Hepatocyte (in vitro differentiated cells): ENCODE results near the gene PDLIM5. TPM values are rescaled to one million over a fixed set of nuclear protein-coding genes. Genes with fewer than 3 reads are reported as not detected.
"Not testable (repeated sequence)": the region's sequence is repeated elsewhere in the genome, so short reads cannot be mapped to it uniquely, and the experiment has no call there.

Source experiments
- DNase-seq: peaks from one replicate; pipeline ENCODE4 v3.0.0-alpha.2; 2016; ENCODE audit warnings: low spot score
- H2AFZ ChIP-seq: fragments of 200-600 bp; sonication (generic); 2 replicates; pipeline ENCODE4 v1.6.0; 2016; ENCODE audit warnings: antibody characterized with exemption, mild to moderate bottlenecking
- H3K27ac ChIP-seq: fragments of 200-600 bp; sonication (generic); 2 replicates; pipeline ENCODE4 v1.5.1; 2016; ENCODE audit warnings: mild to moderate bottlenecking
- H3K27me3 ChIP-seq: fragments of 200-600 bp; sonication (generic); 2 replicates; pipeline ENCODE4 v1.6.1; 2016
- H3K36me3 ChIP-seq: fragments of 200-600 bp; sonication (generic); replicated peaks from 2 replicates; pipeline ENCODE4 v1.5.1; 2016; ENCODE audit warnings: low read depth; ENCODE audit not compliant: insufficient read depth
- H3K4me1 ChIP-seq: fragments of 200-600 bp; sonication (generic); 2 replicates; pipeline ENCODE4 v1.5.1; 2016; ENCODE audit warnings: mild to moderate bottlenecking, moderate library complexity; ENCODE audit not compliant: insufficient read depth
- H3K4me2 ChIP-seq: fragments of 200-600 bp; sonication (generic); 2 replicates; pipeline ENCODE4 v1.6.0; 2016
- H3K4me3 ChIP-seq: fragments of 200-600 bp; sonication (generic); 2 replicates; pipeline ENCODE4 v1.5.1; 2016; ENCODE audit warnings: mild to moderate bottlenecking
- H3K79me2 ChIP-seq: fragments of 200-600 bp; sonication (generic); 2 replicates; pipeline ENCODE4 v1.6.0; 2017; ENCODE audit warnings: mild to moderate bottlenecking
- H3K9me2 ChIP-seq: fragments of 200-600 bp; sonication (generic); replicated peaks from 2 replicates; pipeline ENCODE4 v1.6.0; 2017; ENCODE audit warnings: mild to moderate bottlenecking; ENCODE audit not compliant: insufficient read depth
- H3K9me3 ChIP-seq: fragments of 200-600 bp; sonication (generic); 2 replicates; pipeline ENCODE4 v1.5.1; 2016; ENCODE audit warnings: low read depth, mild to moderate bottlenecking
- H4K20me1 ChIP-seq: fragments of 200-600 bp; sonication (generic); 2 replicates; pipeline ENCODE4 v1.6.0; 2016; ENCODE audit warnings: mild to moderate bottlenecking; ENCODE audit not compliant: insufficient read depth, poor library complexity, severe bottlenecking
- EZH2 ChIP-seq: fragments of 200-600 bp; sonication (generic); IDR thresholded peaks from 2 replicates; pipeline ENCODE4 v1.6.1; 2016; ENCODE audit warnings: antibody characterized with exemption, mild to moderate bottlenecking, borderline replicate concordance
- EZH2phosphoT487 ChIP-seq: fragments of 200-600 bp; sonication (generic); IDR thresholded peaks from one replicate; pipeline ENCODE4 v1.6.1; 2018; ENCODE audit warnings: antibody characterized with exemption, mild to moderate bottlenecking, low read depth, moderate library complexity; ENCODE audit not compliant: unreplicated experiment, severe bottlenecking
- WGBS: methylation state at CpG from one replicate; pipeline ENCODE4 v1.1.6; 2016; ENCODE audit warnings: low lambda C conversion rate; ENCODE audit errors: missing lambda C conversion rate; 5-methylcytosine and 5-hydroxymethylcytosine counted together
- polyA plus RNA-seq: library from polyadenylated mRNA; unstranded; fragments of >200 nt; fragmentation: Nextera tagmentation; extraction: Ambion mirVana; gene quantifications from 2 replicates; pipeline ENCODE4 v1.2.1, GENCODE V29; 2016
- total RNA-seq: library from RNA; depleted of rRNA; stranded (reverse); fragments of >200 nt; gene quantifications from 2 replicates; pipeline ENCODE4 v1.2.3, GENCODE V29; 2014
- TF ChIP-seq, protein P1 (sequence below): fragments of 200-600 bp; sonication (generic); IDR thresholded peaks from 2 replicates; pipeline ENCODE4 v1.5.1; 2016; ENCODE audit warnings: antibody characterized with exemption, mild to moderate bottlenecking; ENCODE audit not compliant: poor library complexity

PDLIM5 gene
- total and polyA plus RNA-seq, 2 experiments from 2014 or later, result 97.1 to 121 TPM

DNA sequence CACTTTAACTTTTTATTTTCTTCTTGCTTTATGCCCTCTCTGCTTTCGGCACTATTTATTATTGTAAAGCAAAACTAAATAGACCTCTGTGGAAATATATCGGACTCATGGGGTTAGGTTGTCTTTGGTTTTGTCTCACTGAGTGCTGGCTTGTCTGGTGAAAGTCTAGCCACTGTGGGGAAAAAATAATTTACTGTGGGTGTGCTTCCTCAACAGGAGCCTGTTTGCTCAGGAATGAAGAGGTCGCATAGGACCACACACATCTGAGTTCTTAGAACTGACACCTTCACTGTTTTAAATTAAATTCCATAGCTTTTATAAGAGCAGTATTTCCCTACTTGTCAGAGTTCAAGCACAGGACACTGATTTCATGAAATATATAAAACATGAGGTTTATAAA is 203.0 kb downstream of the PDLIM5 start:
- H3K4me2 ChIP-seq, result no peak overlapping the region
- H3K4me1 ChIP-seq, result peaks cover 26% of the 10 kb centered on the region
- H3K79me2 ChIP-seq, result no peaks in the 10 kb centered on the region
- 90% methylated on average over 3 of the region's 3 CpGs for WGBS
- H3K36me3 ChIP-seq, result peaks cover 4% of the 10 kb centered on the region
- TF ChIP-seq, protein P1, sequence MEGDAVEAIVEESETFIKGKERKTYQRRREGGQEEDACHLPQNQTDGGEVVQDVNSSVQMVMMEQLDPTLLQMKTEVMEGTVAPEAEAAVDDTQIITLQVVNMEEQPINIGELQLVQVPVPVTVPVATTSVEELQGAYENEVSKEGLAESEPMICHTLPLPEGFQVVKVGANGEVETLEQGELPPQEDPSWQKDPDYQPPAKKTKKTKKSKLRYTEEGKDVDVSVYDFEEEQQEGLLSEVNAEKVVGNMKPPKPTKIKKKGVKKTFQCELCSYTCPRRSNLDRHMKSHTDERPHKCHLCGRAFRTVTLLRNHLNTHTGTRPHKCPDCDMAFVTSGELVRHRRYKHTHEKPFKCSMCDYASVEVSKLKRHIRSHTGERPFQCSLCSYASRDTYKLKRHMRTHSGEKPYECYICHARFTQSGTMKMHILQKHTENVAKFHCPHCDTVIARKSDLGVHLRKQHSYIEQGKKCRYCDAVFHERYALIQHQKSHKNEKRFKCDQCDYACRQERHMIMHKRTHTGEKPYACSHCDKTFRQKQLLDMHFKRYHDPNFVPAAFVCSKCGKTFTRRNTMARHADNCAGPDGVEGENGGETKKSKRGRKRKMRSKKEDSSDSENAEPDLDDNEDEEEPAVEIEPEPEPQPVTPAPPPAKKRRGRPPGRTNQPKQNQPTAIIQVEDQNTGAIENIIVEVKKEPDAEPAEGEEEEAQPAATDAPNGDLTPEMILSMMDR, result no peak
- TF ChIP-seq EZH2phosphoT487 (no peak), EZH2 (no peak)
- H2AFZ ChIP-seq, result no peak overlapping the region
- no peak overlapping the region for H3K4me3 ChIP-seq
- no peak overlapping the region for H3K27ac ChIP-seq
- no peaks in the 10 kb centered on the region for H3K9me2 ChIP-seq
- H3K27me3 ChIP-seq, result no peaks in the 10 kb centered on the region
- no peak for DNase-seq
- H3K9me3 ChIP-seq, result no peaks in the 10 kb centered on the region
- no peaks in the 10 kb centered on the region for H4K20me1 ChIP-seq

DNA sequence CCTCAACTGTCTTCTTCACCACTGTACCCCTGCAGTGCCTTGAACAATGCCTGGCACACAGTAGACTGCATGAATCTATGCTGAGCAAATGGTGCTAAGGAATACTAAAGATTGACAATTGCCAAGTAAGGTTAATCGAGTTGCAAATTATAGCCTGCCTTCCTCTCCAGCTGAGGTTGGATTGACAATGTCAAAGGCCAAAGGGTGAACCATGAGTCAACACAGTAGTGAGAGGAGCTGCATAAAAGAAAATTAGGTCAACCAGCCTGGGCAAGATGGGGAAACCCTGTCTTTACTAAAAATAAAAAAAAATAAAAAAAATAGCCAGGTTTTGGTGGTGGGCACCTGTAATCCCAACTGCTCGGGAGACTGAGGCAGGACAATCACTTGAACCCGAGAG is 208.9 kb downstream of the PDLIM5 start:
- H2AFZ ChIP-seq, result no peak overlapping the region
- WGBS, result 77% methylated on average over 3 of the region's 3 CpGs
- H3K4me3 ChIP-seq, result no peak overlapping the region
- H3K27me3 ChIP-seq, result no peaks in the 10 kb centered on the region
- DNase-seq, result no peak
- peaks cover 4% of the 10 kb centered on the region for H3K36me3 ChIP-seq
- no peak overlapping the region for H3K27ac ChIP-seq
- TF ChIP-seq EZH2 (no peak), EZH2phosphoT487 (no peak)
- TF ChIP-seq, protein P1, result no peak
- H3K4me1 ChIP-seq, result no peaks in the 10 kb centered on the region
- no peaks in the 10 kb centered on the region for H3K9me3 ChIP-seq
- no peaks in the 10 kb centered on the region for H3K79me2 ChIP-seq
- H3K4me2 ChIP-seq, result no peak overlapping the region
- H4K20me1 ChIP-seq, result no peaks in the 10 kb centered on the region
- H3K9me2 ChIP-seq, result no peaks in the 10 kb centered on the region

DNA sequence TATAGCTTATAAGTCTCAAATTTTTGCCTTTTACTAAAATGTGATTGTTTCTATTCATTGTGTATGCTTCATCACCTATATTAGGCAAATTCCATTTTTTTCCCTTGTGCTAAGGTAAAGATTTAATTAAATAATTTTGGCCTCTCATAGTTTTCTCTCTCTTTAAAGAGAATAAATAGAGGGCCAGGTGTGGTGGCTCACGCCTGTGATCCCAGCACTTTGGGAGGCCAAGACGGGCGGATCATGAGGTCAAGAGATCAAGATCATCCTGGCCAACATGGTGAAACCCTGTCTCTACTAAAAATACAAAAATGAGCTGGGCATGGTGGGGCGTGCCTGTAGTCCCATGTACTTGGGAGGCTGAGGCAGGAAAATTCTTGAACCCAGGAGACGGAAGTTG is 213.3 kb downstream of the PDLIM5 start:
- H3K4me2 ChIP-seq, DNase-seq, H3K36me3 ChIP-seq, H3K79me2 ChIP-seq, H3K4me1 ChIP-seq, H3K27ac ChIP-seq, H3K9me3 ChIP-seq, H3K9me2 ChIP-seq, H2AFZ ChIP-seq, H3K4me3 ChIP-seq, H4K20me1 ChIP-seq, H3K27me3 ChIP-seq: not testable (repeated sequence)
- WGBS, result 87% methylated on average over 5 of the region's 5 CpGs

DNA sequence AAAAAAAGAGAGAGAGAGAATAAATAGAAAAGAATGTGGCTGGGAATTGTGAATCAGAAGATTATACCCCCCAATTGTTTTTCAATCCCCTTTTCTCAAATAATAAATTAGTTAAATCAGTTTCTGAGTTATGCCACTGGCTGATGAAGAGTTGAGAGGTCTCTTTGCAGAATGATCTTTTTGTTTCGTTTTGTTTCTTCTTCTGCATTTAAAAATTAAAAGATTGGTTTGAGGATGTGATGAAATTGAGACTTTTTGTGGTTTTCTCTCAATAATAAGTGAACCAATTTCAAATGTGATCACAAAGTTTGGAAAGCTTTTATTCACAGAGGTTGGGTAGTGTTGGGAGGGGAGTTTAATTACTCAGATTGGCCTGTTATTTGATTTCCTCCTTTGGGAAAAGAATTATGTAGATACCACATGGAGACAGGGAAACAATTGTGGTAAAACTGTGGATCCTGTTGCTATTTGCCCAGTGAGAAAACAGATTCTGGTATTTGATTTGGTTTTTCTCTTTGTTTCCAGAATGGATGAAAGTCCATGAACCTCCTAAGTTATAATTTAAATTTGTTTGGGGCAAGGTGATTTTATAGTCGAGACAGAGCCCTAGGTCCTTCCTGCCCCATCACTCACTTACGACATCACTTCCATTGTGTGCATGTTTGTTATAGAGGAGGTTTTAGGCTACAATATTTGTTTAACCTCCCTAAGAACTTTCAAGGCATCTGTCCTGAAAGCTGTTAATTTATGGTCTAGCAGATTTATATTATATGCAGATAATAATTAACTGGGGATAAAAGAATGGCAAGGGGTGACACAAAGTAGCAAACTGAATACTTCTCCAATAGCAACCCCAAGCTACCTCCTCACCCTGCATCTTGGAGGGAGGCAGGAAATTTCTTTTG is 214.0 kb downstream of the PDLIM5 start:
- Histone ChIP-seq H3K36me3 (no peaks in the 10 kb centered on the region), H3K9me2 (no peaks in the 10 kb centered on the region), H3K4me3 (no peak overlapping the region), H3K27me3 (no peaks in the 10 kb centered on the region), H4K20me1 (no peaks in the 10 kb centered on the region), H3K4me2 (no peak overlapping the region), H3K27ac (no peak overlapping the region), H3K79me2 (no peaks in the 10 kb centered on the region), H3K4me1 (no peaks in the 10 kb centered on the region), H2AFZ (no peak overlapping the region), H3K9me3 (no peaks in the 10 kb centered on the region)
- DNase-seq, result no peak
- TF ChIP-seq EZH2 (no peak), EZH2phosphoT487 (no peak)
- TF ChIP-seq, protein P1, result no peak
- WGBS, result 72% methylated on average over 3 of the region's 3 CpGs
